GM10266 (cell line): Measurements from ENCODE around the gene CPA1.

Experiments
- DNase-seq: peaks from one replicate; pipeline ENCODE4 v3.0.0; 2012; ENCODE audit errors: extremely low spot score
- TF ChIP-seq, protein P1 (sequence below): IDR thresholded peaks from 2 replicates; pipeline ENCODE4 v1.5.1; 2012; ENCODE audit warnings: mild to moderate bottlenecking, low read depth; ENCODE audit not compliant: control insufficient read depth, insufficient read depth; ENCODE audit errors: missing control alignments

The CPA1 gene

DNA sequence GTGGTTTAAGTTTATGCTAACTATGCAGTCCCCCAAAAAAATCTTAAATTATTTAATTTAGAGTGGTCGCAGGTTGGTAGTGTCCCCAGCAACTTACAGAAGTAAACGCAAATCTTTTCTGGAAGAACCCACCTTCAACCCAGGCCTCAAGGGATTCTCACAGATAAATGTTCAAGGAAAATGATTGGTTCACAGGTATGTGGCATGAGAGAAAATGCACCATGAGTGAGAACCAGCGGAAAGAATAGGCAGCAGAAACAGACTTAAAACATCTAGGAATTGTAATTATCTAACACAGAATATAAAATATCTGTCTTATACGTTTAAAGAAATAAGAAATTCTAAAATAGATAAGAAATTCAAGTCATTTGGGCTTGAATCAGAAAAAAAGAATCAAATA is 38.4 kb upstream of the CPA1 start:
- TF ChIP-seq, protein P1, sequence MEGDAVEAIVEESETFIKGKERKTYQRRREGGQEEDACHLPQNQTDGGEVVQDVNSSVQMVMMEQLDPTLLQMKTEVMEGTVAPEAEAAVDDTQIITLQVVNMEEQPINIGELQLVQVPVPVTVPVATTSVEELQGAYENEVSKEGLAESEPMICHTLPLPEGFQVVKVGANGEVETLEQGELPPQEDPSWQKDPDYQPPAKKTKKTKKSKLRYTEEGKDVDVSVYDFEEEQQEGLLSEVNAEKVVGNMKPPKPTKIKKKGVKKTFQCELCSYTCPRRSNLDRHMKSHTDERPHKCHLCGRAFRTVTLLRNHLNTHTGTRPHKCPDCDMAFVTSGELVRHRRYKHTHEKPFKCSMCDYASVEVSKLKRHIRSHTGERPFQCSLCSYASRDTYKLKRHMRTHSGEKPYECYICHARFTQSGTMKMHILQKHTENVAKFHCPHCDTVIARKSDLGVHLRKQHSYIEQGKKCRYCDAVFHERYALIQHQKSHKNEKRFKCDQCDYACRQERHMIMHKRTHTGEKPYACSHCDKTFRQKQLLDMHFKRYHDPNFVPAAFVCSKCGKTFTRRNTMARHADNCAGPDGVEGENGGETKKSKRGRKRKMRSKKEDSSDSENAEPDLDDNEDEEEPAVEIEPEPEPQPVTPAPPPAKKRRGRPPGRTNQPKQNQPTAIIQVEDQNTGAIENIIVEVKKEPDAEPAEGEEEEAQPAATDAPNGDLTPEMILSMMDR, result no peak
- DNase-seq, result no peak

DNA sequence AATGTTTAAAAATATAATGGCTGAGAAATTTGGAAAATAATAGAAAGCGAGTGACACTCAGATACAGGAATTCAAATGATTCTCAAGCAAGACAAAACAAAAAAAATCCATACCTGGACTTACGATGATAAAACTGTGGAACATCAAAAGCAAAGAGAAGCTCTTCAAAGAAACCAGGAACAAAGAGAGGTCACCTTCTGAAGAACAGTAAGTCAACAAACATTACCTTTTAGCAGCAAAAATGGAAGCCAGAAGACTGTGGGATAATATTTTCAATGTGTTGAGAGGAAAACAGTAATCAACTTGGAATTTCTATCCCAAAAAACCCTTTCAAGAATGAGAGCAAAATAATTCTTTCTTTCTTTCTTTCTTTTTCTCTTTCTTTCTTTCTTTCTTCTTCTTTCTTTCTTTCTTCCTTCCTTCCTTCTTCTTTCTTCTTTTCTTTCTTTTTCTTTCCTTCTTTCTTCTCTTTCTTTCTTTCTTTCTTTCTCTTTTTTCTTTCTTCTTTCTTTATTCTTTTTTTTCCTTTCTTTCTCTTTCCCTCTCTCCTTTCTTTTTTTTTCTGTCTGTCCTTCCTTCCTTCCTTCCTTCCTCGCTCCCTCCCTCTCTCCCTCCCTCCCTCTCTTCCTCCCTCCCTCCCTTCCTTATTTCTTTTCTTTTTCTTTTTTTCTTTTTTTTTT is 37.5 kb upstream of the CPA1 start:
- TF ChIP-seq, protein P1, result no peak

DNA sequence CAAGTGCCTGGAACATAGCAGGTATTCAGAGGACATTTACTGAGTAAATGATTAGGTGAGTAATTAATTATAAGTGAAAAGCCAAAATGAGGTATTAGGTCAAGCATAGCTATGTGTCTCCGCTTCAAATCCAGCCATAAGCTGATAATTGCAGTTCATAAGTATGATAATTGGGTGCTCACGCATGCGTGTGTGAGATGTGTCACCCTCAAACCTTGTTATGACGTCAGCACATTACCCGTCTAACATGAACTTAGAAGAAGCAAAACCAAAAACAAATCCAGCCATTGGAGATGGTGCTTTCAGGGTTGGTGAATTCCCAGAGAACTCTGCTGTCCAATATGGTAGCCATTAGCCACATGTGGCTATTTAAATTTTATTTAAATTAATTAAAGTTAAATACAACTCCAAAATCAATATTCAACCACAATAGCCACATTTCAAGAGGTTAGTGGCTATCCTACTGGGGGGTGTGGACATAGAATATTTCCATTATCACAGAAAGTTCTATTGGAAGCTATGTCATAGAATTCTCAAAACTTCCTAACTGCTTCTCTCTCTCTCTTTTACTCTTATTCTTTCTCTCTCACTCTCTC is 35.9 kb upstream of the CPA1 start, which contains the start of gene CPA5:
CPA5 (plus strand) TSS at position 546 of the 596 bp plus-strand sequence. CDS start 1,670 bp downstream, outside the sequence.
- DNase-seq, result no peak
- TF ChIP-seq, protein P1, result no peak

More for the DNA sequence above, 37.5 kb upstream of the CPA1 start:
- no peak for DNase-seq

DNA sequence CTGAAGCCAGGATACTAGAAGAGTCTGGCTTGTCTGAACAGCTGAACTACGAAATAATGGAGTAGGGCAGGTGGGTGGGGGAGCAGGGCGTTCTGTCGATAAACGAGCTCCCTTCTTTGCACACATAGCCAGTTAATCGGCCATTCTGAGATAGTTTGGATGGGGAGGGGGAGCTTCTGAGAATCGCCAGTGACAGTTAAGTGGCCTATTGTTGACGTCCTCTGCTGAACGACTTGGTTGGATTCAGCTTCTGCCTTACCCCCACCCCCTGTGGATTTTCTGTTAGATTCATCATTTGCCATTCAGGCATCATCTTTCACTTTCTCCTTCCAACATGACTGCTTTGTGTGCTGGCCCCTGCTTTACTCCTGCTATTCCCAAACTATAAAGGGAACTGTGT is 35.2 kb upstream of the CPA1 start:
- no peak for DNase-seq
- TF ChIP-seq, protein P1, result no peak

DNA sequence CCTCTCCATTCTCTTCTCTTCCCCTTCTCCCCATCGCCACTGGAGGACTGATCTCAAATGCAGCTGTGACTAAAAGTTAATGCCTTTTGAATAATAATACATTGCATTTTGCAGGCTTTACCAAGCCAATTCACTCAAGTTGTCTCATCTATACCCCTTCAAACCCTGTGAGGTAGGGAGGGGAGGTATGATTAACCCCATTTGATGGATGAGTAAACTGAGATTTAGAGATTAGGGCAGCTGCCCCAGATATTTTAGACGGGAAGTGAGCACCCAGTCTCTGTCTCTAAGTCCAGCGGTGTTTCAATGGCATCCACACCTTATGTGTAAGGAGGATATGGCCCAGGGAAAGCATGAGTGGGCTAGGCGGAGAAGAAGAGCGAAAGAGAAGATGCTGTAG is 34.6 kb upstream of the CPA1 start:
- TF ChIP-seq, protein P1, result no peak
- DNase-seq, result no peak

DNA sequence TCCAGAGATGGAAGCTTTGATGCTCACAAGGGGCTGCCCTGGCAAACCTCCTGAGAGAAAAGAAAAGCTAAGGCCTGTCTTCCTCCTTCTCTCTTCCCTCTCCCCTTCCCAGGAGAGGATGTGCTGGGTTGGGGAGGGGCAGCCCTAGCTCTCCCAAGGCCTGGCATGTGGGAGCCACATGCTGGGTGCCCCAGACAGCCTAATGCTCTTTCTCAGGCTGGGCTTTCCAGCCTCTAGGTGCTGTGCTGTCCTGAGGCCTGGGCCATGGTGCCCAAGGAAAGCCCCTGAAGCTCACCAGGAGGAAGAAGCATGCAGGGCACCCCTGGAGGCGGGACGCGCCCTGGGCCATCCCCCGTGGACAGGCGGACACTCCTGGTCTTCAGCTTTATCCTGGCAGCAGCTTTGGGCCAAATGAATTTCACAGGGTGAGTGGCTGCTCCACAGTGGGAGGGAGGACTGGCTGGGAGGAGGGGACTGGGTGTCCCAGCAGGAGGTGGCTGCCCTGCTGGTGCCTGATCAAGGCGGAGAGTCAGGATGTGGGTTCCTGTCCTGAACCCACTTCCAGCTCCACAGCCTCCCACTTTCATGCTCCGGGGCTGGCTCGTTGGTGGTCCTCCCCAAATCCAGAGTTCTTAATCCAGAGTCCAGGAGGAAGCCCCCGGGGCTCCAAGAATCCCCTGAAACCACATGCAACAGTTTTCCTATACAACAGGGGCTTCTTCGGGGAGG is 34.0 kb upstream of the CPA1 start:
- no peak for DNase-seq

More for the DNA sequence above, 34.0 kb upstream of the CPA1 start:
- TF ChIP-seq, protein P1, result no peak
